8988T (cell line): ENCODE results near the gene SCGB2B2.
A peak's percentile ranks its signal among the peaks of the same experiment; 100 is the strongest.
"Not testable (repeated sequence)": the region's sequence is repeated elsewhere in the genome, so short reads cannot be mapped to it uniquely, and the experiment has no call there.

Experiments
- DNase-seq: peaks from one replicate; pipeline ENCODE4 v3.0.0; 2011

Gene SCGB2B2, protein sequence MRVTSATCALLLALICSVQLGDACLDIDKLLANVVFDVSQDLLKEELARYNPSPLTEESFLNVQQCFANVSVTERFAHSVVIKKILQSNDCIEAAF

DNA sequence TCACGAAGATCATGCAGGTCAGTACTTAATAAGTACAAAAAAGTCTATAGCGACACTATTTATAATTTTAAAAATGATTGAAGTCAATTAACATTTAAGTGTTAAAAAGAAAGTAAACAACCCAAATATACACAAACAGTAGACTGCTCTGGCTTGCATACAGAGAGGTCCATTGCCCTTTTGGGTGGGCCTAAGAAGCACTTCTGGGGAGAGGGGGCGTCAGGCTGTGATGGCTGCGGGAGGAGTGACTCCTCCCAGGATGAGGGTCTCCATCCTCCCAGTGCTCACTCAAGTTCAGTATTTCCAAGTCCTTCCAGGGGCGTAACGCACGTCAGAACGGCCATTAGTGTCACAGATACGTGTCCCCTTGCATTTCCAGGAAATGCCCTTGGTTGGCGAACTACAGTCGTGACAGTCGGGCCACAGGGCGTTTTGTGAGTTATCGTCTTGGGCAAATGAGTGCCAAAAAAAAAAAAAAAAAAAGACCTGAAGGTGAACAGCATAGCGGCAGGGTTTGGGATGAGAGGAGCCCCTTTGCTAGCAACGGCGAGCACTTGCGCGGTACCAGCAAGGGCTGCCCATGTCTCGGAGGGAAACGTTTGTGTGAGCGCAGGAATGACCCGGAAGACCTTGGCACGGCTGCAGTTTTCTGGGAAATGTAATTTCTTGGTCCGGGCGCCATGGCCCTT lies at the start of gene SCGB2B2:
Gene SCGB2B2, minus strand, starts transcription at position 463 of the 689 bp plus-strand sequence. CDS start 82,596 bp downstream, outside the sequence.
- peak; percentile 46 for DNase-seq

DNA sequence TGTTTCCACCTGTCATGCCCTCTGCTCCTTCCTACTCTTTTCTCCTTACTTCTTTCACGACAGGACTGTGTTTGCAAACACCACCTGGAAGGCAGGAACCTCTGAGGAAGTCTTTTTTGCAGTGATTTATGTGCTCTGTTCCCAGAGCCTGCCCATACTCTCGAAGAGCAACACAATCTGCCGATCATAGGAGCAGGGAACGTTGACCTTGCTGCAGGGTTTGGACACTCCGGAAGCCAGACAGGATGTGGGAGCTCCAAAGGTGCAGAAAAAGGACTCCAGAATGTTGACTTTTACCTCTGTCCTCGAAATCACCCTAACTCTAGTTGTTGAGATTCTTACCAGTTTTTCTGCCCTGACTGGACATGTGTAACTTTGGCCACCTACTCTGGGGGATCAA lies 48.4 kb upstream of the SCGB2B2 start:
- no peak for DNase-seq

DNA sequence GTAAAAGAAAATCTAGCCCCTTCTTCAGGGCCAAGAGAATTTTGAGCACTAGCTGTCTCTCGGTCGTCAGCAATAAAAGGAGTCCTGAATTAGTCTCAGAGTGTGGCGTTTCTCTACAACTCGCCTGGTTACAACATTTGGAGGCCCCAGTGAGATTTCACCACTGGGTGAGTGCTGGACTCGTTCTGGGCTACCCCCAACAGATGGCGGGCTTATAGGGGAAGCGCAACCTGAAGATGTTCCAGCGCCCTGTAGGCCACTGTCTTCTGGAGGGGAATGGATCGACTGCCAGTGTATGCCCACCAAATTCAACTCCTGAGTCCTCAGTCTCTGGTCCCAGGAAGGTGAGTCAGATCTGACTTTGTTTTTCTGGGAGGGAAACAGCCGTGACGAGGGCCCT lies 45.4 kb upstream of the SCGB2B2 start:
- DNase-seq, result no peak

DNA sequence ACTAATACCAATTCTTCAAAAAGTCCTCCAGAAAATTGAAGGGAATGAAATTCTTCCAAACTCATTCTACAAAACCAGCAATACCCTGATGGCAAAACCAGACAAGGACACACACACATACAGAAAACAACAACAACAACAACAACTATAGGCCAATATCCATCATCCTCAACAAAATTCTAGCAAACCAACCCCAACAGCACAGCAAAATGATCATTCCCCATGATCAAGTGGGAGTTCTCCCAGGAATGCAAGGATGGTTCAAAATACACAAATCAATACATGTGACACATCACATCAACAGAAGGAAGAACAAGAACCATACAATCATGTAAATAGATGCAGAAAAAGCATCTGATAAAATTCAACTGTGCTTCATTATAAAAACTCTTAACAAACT lies 38.4 kb upstream of the SCGB2B2 start:
- DNase-seq, result no peak

DNA sequence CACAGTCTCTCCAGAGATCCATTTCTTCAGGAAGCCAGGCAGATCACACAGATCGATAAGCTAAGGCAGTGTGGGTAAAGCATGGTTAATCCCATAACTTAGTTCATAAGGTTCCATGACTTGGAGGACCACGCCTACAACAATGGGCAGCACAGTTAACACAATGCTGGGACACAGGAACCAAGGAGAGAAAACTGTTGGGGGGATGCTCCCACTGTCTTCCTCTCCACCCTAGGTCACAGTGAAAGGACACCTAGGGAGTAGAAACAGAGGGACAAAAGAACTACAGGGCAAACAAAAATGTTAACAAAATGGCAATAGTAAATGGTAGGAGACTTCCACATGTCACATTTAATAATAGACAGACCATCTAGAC lies 36.3 kb upstream of the SCGB2B2 start:
- no peak for DNase-seq

DNA sequence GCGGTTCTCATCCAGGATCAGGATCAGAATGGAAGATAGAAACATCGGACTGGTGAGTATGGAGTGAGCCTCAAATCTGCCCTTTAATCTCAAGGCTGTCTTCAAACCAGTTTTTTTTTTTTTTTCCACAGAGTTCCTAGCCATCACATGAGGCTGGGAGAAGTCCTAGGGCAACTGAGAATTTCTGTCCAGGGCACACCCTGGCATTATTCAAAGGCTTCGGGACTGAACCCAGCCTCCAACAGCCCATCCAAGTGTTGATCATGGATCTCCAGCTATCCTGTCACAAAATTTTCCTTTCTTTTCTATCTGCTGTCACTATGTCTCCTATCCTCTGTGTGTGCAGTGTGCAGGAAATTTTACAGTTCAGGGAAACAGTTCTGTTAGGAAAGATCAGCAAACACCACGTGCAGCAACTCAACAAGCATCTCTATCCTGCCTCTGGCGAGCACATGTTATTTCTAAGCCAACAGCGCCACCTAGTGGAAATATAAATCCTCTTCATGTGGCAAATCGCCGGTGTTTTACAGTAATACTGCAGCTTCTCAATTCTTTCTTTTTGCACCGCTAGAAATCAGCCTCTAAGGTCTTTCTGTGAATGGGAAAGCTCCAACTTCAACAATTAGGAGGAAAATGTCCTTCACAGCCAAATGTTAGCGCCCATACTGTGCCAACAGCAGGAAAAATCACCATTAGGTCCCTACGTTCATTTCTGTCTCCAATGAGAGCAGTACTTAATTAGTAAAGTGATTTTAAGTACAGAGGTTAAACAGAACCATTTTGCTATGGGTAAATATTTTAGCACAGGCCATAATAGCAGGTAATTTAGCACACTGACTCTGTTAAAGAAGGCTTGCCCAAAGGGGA lies 35.7 kb upstream of the SCGB2B2 start:
- DNase-seq, result no peak

DNA sequence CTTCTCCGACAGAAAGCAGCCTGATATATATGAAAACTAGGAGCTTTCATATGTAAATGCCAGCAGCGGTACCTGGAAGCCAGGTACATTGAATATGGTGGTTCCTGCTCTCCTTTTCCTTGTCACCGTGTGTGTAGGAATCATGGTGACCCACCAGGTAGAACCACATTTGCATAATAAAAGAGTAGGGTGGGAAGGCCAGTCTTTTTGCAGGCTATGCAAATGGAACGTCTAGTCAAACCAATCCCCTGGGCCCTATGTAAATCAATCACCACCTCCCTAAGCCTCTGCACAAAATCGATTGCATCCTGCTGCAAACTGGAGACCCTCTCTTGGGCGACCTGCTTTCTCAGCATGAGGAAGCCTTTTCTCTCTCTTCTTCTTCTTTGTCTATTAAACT lies 34.9 kb upstream of the SCGB2B2 start:
- DNase-seq, result no peak

DNA sequence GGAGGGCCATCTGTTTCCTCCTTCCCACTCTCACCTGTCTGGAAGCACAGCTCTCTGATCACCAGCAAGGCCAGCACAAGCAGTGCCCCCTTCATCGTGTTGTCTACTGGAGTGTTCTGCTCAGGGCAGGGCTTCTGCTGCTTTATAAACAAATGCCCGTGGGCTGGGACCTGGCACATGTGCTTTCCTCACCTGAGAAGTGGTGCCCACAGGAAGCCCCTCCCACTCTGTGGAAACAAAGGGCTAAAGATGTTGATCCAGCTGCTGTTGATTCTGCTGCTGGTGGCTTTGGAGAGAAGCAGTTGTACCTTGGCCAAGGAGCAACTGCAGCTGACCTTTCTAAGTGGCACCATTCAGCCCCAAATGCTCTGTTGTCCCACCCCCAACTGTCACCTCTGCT lies 30.7 kb upstream of the SCGB2B2 start:
- DNase-seq, result no peak

DNA sequence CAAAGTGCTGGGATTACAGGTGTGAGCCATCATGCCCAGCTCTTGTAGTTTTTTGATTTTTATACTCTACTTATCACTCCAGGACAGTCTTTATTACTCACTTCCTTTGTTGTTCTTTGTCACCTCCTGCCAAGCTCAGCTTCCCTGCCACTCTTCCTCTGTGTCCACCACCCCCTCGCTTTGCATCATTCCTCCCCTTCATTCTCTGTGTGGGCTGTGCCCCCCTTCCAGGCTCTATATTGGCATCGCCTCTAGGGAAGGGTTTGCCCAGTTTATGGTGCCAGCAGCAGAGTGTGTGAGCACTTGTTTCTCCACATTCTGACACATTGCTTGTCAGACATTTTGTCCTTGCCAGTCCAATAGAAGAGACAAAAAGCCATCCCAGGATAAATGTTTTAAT lies 15.6 kb upstream of the SCGB2B2 start:
- no peak for DNase-seq

DNA sequence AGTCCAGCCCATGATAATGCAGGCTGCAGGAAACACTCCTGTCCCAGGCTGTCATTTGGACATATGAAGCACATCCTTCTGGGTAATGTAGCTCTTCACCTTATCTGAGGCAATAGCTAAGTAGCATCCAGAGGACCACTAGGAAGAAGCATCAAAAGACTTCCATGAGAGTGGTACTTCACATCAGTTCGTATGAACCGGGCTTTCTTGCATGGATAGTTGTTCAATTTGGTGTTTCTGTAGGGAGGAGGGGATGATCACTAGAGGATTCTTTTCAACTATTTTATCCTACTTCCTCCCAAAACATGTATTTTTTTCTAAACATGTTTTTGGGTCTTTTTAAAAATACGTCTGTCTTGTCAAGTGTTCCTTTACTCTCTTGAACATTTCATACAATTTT lies 13.4 kb upstream of the SCGB2B2 start:
- DNase-seq, result no peak

DNA sequence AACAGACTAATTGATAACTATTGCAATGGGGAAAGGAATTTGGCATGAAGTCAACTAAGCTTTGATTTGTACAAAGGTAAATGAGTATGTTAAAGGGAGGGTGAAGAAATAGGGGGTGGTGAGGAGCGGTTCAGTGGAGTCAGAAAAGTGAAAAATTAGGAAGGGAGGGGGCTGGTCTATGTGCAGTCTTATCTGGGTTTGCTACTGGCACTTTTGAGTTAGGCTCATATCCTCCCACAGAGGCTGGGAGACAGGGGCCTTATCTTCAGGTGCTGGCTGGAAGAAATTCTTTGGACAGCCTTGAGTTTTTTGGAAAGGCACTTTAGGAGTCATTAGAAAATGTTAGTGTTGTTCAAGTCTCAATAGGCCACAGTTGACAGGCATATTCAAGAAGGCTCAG lies 11.6 kb upstream of the SCGB2B2 start:
- no peak for DNase-seq

DNA sequence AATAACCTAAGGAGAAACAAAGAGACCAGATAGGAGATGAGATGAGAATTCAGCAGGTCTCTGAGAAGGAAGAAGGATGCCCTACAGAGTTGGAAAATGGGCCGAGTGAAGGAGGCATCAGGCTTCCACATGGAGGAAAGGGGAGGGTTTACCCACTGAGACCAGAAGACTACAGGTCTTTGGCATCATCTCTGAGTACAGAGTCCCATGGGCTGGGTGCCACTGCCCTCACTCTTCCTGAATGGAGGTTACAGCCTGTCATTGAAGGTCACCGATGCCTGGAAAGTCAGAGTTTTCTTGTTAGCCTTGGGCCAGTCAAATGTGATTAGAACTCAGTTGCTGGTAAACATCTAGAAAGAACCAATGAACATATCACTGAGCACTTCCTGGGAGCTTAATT lies 10.4 kb upstream of the SCGB2B2 start:
- no peak for DNase-seq

DNA sequence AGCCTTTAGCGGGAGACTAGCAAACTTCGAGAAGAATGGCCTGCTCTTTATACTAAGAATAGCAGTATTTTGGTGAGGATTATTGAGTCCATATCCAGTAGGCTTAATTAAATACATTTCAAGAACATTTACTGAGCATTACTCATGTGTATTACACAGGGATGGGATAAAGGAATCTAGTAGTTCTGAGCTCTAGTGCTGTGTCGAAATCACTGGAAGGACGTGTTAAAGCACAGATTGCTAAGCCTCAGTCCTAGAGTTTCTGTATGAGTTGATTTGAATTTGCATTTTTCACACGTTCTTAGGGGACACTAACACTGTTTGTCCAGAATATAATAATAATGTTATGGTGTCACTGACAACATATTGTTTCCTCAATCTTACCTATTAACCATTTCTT lies 9.5 kb upstream of the SCGB2B2 start:
- DNase-seq, result no peak

DNA sequence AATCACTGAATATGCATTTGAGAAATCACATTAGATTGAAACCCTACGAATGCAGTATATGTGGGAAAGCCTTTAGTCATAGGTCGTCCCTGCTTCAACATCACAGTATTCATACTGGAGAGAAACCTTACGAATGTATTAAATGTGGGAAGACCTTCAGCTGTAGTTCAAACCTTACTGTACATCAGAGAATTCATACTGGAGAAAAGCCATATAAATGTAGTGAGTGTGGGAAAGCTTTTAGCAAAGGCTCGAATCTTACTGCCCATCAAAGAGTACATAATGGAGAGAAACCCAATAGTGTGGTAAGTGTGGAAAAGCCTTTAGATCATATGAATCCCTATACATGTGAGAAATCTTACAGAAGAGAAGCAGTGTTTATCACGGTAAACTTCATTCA lies 8.3 kb upstream of the SCGB2B2 start:
- not testable (repeated sequence) for DNase-seq

DNA sequence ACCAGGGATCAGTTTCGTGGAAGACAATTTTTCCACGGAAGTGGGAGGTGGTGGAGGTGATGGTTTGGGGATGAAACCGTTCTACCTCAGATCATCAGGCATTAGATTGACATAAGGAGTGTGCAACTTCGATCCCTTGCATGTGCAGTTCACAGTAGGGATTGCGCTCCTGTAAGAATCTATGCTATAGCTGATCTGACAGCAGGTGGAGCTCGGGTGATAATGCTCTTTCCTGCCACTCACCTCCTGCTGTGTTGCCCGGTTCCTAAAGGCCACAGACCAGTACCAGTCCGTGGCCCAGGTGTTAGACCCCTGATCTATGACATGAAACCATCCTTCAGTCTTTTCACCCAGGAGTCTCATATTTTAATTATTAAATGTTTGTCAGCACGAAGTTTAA lies 4.5 kb upstream of the SCGB2B2 start:
- no peak for DNase-seq

DNA sequence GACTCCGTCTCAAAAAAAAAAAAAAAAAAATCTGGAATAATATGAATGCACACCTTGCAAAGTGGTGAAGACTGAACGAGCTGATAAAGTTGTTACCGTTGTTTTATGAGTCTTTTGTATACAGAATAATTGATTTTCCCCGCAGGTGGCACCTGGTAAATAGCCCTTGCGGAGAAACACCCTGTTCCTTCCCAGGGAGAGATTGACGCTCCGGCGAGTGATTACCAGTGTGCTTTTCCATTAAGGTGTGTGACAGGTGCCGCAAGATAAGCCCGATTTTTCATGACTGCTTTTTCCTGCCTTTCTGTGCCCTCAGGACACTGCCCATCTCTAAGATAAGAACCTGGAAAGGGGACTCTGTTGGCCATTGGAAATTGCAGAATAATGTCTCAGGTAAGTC lies 1.5 kb upstream of the SCGB2B2 start:
- no peak for DNase-seq

DNA sequence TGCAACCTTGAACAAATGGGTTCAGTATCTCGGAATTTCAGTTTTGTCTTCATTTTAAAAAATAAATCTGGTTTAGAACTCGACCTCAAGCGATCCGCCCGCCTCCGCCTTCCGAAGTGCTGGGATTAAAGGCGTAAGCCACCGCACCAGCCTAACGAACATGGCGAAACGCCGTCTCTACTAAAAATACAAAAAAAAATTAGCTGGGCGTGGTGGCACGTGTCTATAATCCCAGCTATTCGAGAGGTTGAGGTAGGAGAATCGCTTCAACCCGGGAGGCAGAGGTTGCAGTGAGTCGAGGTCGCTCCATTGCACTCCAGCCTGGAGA lies 1.1 kb upstream of the SCGB2B2 start:
- DNase-seq, result no peak

DNA sequence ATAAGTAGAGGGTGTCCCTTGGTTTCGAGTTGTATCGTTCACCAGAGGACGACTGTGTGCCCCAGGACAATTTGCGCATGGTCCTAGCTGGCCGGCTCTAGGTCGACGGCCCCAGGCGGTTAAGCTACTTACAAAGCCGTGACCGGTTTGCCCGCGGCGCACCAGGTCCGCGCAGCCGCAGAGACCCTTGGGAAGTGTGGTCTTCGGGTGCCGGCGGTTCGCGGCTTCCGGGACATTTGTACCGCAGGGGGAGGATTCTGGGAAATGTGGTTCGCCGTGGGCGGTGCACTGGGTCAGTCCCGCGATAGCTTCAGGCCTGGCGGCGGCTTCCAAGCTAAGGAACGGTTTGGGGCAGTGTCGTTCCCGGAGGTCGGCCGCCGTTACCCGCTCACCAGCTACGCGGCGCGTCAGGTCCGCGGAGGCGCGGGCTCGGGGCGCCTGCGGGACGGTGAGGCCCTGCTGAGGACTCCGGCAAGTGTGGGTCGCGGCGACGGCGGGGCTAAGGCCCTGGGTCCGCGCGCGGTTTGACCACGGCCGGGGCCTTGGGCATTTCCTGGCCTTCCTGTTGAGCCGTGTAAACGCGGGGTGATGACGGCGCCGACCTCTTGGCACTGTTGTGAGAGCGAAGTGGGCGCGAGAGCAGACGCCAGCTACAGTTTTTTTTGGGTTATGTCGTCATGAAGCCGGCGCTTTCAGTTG lies 576 bp upstream of the SCGB2B2 start, which contains the start of gene ZNF302:
Gene ZNF302, plus strand, starts transcription at position 293 of the 699 bp plus-strand sequence. CDS start 1,127 bp downstream, outside the sequence.
- peak; percentile 89 for DNase-seq

DNA sequence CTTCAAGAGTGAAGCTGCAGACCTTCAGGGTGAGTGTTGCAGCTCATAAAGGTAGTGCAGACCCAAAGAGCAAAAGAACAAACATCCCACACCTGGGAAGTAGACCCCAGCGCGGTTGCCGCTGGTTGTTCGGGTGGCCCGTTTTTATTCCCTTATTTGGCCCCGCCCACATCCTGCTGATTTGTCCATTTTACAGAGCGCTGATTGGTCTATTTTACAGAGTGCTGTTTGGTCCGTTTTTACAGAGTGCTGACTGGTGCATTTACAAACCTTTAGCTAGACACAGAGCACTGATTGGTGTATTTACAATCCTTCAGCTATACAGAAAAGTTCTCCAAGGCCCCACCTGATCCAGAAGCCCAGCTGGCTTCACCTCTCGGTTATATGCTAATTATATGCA lies 1.0 kb downstream of the SCGB2B2 start:
- no peak for DNase-seq

DNA sequence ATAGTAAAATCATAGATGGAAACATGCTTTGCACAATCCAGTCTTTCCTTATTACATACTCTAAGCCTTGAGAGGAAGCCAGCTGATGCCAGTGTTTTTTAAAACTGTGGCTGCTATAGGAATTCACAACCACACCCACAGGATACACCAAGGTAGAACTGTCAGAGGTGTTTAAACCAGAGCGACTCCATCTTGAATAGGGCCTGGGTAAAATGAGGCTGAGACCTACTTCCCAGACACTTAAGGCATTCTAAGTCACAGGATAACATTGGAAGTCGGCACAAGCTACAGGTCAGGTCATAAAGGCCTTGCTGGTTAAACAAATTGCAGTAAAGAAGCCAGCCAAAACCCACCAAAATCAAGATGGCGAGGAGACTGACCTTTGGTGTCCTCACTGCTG lies 1.7 kb downstream of the SCGB2B2 start:
- no peak for DNase-seq

DNA sequence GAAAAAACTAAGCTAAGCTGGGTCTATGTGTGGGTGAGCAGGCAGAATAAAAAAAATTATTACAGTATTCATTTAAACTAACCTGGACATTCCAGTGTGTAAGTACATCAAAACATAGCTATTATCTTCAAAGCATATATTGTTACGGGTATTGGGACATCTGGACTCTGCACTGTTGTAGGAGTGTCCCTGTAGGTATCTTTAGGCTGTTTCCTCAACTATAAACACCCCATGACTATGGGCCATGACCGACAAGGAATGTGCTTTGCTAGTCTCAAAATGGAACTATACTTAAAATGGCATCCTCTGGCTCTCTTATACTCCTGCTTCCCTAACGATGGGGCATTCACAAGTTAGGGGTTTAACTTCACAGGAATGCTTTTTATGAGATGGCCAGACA lies 3.4 kb downstream of the SCGB2B2 start:
- no peak for DNase-seq

DNA sequence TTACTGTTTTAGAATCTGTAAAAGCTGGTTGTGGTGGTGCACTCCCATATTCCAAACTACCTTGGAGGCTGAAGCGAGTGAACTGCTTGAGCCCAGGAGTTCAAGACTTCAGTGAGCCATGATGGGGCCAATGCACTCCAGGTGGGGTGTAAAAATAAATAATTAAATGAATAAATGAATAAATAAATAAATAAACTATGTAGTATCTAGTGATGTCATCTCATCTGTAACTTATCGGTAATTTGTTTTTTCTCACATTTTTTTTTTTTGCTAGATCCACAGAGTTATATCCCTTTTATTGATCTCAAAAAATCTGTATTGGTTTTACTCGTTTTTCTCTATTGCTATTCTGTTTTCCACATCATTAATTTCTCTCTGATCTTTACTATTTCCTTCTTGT lies 5.0 kb downstream of the SCGB2B2 start:
- no peak for DNase-seq

DNA sequence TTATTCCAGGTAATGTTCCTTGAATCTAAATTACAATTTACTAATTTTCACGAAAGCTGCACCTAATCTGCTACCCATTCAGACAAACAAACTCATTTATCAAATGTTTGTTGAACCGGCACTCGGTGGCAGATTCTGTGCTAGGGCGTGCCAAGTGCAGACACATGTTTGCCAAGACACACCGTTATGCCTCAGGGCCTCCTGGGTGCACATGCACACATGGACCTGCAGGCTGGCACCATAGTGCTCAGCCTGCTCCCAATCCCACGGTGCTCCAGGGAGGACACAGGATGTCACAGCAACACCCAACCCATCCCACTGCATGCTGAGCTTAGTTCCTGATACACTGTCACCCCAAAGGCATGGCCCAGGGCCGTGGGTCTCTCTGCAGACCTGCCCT lies 7.7 kb downstream of the SCGB2B2 start:
- no peak for DNase-seq

DNA sequence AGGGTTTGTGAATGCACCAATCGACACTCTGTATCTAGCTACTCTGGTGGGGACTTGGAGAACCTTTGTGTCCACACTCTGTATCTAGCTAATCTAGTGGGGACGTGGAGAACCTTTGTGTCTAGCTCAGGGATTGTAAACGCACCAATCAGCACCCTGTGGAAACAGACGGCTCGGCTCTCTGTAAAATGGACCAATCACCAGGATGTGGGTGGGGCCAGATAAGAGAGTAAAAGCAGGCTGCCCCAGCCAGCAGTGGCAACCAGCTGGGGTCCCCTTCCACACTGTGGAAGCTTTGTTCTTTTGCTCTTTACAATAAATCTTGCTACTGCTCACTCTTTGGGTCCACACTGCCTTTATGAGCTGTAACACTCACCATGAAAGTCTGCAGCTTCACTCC lies 8.3 kb downstream of the SCGB2B2 start:
- not testable (repeated sequence) for DNase-seq
